ENCODE results near the gene PDHB. TPM values are rescaled to one million over a fixed set of nuclear protein-coding genes. Genes with fewer than 3 reads are reported as not detected.
A peak's percentile ranks its signal among the peaks of the same experiment; 100 is the strongest.

PDHB gene
- total RNA-seq (10 to 100 TPM; 55.0 to 58.6 TPM), polyA plus RNA-seq (100 to 1,000 TPM; 103 to 148 TPM)

GRCh38 chr3:58433400-58434167 is at the start of gene PDHB:
Gene PDHB, minus strand, starts transcription at chr3:58433832. Its CDS starts 23 bp downstream, at chr3:58433809.
- no peaks in the 10 kb centered on the region for H3K9me3 Mint-ChIP-seq
- no peaks in the 10 kb centered on the region for H3K27me3 ChIP-seq (ENCODE audit: insufficient read depth, low read length)
- peak within 1 kb of the TSS; percentile 77 for H3K27ac ChIP-seq (ENCODE audit: low read depth, low read length)
- H3K36me3 Mint-ChIP-seq = peaks cover 24 to 36% of the 10 kb centered on the region in 2 donors
- H3K4me1 Mint-ChIP-seq = peaks cover 16 to 36% (median 25%) of the 10 kb centered on the region in 4 donors
- H3K27me3 Mint-ChIP-seq = no peaks in the 10 kb centered on the region
- H3K4me1 ChIP-seq (ENCODE audit: insufficient read depth, low read length) = peaks cover 25% of the 10 kb centered on the region
- no peaks in the 10 kb centered on the region for H3K9me3 ChIP-seq (ENCODE audit: control insufficient read depth in 1 of 2, low read length in 2 of 2)
- intact Hi-C loops (cut with micrococcal nuclease) = loop anchor here (1.0 to 10.0 kb wide), 4 partner anchors 58 to 429 kb away; partner anchors contain the start of genes FLNB, HTD2 and RPP14
- H3K36me3 ChIP-seq (ENCODE audit: insufficient read depth, low read length) = peaks cover 30% of the 10 kb centered on the region
- ChIA-PET POLR2A (ENCODE audit: partially characterized antibody) (interaction anchor here (0.6 to 2.6 kb wide), 12 partner anchors 9 to 678 kb away, joined by 3 to 31 read pairs (median 6); partner anchors contain the start of genes HTD2, KCTD6, PXK and RPP14), CTCF (ENCODE audit: partially characterized antibody) (interaction anchor here (1.6 to 2.7 kb wide), 4 partner anchors 18 to 127 kb away, joined by 3 to 18 read pairs (median 11); partner anchors contain the start of genes HTD2, KCTD6 and RPP14)
- H3K27ac Mint-ChIP-seq = peak within 1 kb of the TSS; percentile 88 to 98 (median 91)
- peak; percentile 86 to 91 (median 89) for DNase-seq
- peak within 1 kb of the TSS; percentile 91 to 94 (median 92) for H3K4me3 Mint-ChIP-seq
- H3K4me3 ChIP-seq (ENCODE audit: low read length in 2 of 2) = peak within 1 kb of the TSS; percentile 69 to 82

- no peak for DNase-seq
- Histone ChIP-seq H3K27me3 (ENCODE audit: insufficient read depth, low read length) (no peaks in the 10 kb centered on the region), H3K9me3 (ENCODE audit: control insufficient read depth in 1 of 2, low read length in 2 of 2) (no peaks in the 10 kb centered on the region), H3K4me1 (ENCODE audit: insufficient read depth, low read length) (no peaks in the 10 kb centered on the region), H3K4me3 (ENCODE audit: low read length in 2 of 2) (no peak overlapping the region), H3K27ac (ENCODE audit: low read depth, low read length) (no peak overlapping the region), H3K36me3 (ENCODE audit: insufficient read depth, low read length) (no peaks in the 10 kb centered on the region)
- Mint-ChIP-seq H3K4me1 (peaks cover 0 to 9% (median 3%) of the 10 kb centered on the region in 4 donors), H3K4me3 (no peak overlapping the region), H3K9me3 (no peaks in the 10 kb centered on the region), H3K27ac (no peak overlapping the region), H3K27me3 (peaks cover 0 to 6% of the 10 kb centered on the region in 2 donors), H3K36me3 (no peaks in the 10 kb centered on the region)
- intact Hi-C loops (cut with micrococcal nuclease) = no loop called here
- POLR2A ChIA-PET (ENCODE audit: partially characterized antibody) = no interaction called here
- CTCF ChIA-PET (ENCODE audit: partially characterized antibody) = interaction anchor here (0.6 to 2.4 kb wide), 6 partner anchors 8 to 175 kb away, joined by 3 to 5 read pairs (median 3); no protein-coding TSS in a partner anchor
Observed at GRCh38 chr3:58482917-58483636, 49.4 kb upstream of the PDHB start.

GRCh38 chr3:58480309-58480708 is 46.7 kb upstream of the PDHB start:
- H3K36me3 ChIP-seq (ENCODE audit: insufficient read depth, low read length) = no peaks in the 10 kb centered on the region
- H3K9me3 ChIP-seq (ENCODE audit: control insufficient read depth in 1 of 2, low read length in 2 of 2) = no peaks in the 10 kb centered on the region
- DNase-seq = no peak
- Mint-ChIP-seq H3K27me3 (peaks cover 0 to 6% of the 10 kb centered on the region in 2 donors), H3K4me1 (peaks cover 0 to 2% (median under 1%) of the 10 kb centered on the region in 4 donors), H3K36me3 (no peaks in the 10 kb centered on the region), H3K27ac (no peak overlapping the region), H3K9me3 (no peaks in the 10 kb centered on the region), H3K4me3 (no peak overlapping the region)
- H3K4me3 ChIP-seq (ENCODE audit: low read length in 2 of 2) = no peak overlapping the region
- POLR2A ChIA-PET (ENCODE audit: partially characterized antibody) = no interaction called here
- intact Hi-C loops (cut with micrococcal nuclease) = no loop called here
- CTCF ChIA-PET (ENCODE audit: partially characterized antibody) = interaction anchor here (1.4 kb wide), 1 partner anchor 12 kb away, joined by 7 read pairs; the partner anchor contains the start of gene KCTD6
- H3K4me1 ChIP-seq (ENCODE audit: insufficient read depth, low read length) = no peaks in the 10 kb centered on the region
- H3K27ac ChIP-seq (ENCODE audit: low read depth, low read length) = no peak overlapping the region
- no peaks in the 10 kb centered on the region for H3K27me3 ChIP-seq (ENCODE audit: insufficient read depth, low read length)

GRCh38 chr3:58478781-58479180 is 45.1 kb upstream of the PDHB start:
- H3K9me3 ChIP-seq (ENCODE audit: control insufficient read depth in 1 of 2, low read length in 2 of 2) = no peaks in the 10 kb centered on the region
- DNase-seq = no peak
- no peak overlapping the region for H3K27ac ChIP-seq (ENCODE audit: low read depth, low read length)
- H3K4me3 Mint-ChIP-seq = no peak overlapping the region
- H3K27me3 ChIP-seq (ENCODE audit: insufficient read depth, low read length) = no peaks in the 10 kb centered on the region
- ChIA-PET CTCF (ENCODE audit: partially characterized antibody) (no interaction called here), POLR2A (ENCODE audit: partially characterized antibody) (no interaction called here)
- intact Hi-C loops (cut with micrococcal nuclease) = no loop called here
- no peak overlapping the region for H3K27ac Mint-ChIP-seq
- no peak overlapping the region for H3K4me3 ChIP-seq (ENCODE audit: low read length in 2 of 2)
- peaks cover 6 to 17% (median 10%) of the 10 kb centered on the region in 4 donors for H3K4me1 Mint-ChIP-seq
- H3K9me3 Mint-ChIP-seq = no peaks in the 10 kb centered on the region
- H3K36me3 ChIP-seq (ENCODE audit: insufficient read depth, low read length) = no peaks in the 10 kb centered on the region
- H3K27me3 Mint-ChIP-seq = peaks cover 0 to 6% of the 10 kb centered on the region in 2 donors
- H3K4me1 ChIP-seq (ENCODE audit: insufficient read depth, low read length) = no peaks in the 10 kb centered on the region
- no peaks in the 10 kb centered on the region for H3K36me3 Mint-ChIP-seq

- ChIA-PET CTCF (ENCODE audit: partially characterized antibody) (interaction anchor here (4.2 kb wide), 1 partner anchor 168 kb away, joined by 16 read pairs; the partner anchor contains the start of genes HTD2 and RPP14), POLR2A (ENCODE audit: partially characterized antibody) (no interaction called here)
- no peak for DNase-seq
- Histone ChIP-seq H3K4me3 (ENCODE audit: low read length in 2 of 2) (no peak overlapping the region), H3K4me1 (ENCODE audit: insufficient read depth, low read length) (peaks cover 20% of the 10 kb centered on the region), H3K36me3 (ENCODE audit: insufficient read depth, low read length) (no peaks in the 10 kb centered on the region), H3K27me3 (ENCODE audit: insufficient read depth, low read length) (no peaks in the 10 kb centered on the region), H3K27ac (ENCODE audit: low read depth, low read length) (no peak overlapping the region), H3K9me3 (ENCODE audit: control insufficient read depth in 1 of 2, low read length in 2 of 2) (no peaks in the 10 kb centered on the region)
- H3K9me3 Mint-ChIP-seq = no peaks in the 10 kb centered on the region
- no peaks in the 10 kb centered on the region for H3K36me3 Mint-ChIP-seq
- H3K4me1 Mint-ChIP-seq = peaks cover 18 to 41% (median 28%) of the 10 kb centered on the region in 4 donors
- no peaks in the 10 kb centered on the region for H3K27me3 Mint-ChIP-seq
- intact Hi-C loops (cut with micrococcal nuclease) = no loop called here
- H3K27ac Mint-ChIP-seq = peak overlapping the region in 2 of 7 donors; percentile 10 to 32
- no peak overlapping the region for H3K4me3 Mint-ChIP-seq
Observed at GRCh38 chr3:58474967-58475578, 41.4 kb upstream of the PDHB start.

- H3K27ac ChIP-seq (ENCODE audit: low read depth, low read length) = no peak overlapping the region
- H3K27ac Mint-ChIP-seq = peak overlapping the region in 2 of 7 donors; percentile 32 to 65
- intact Hi-C loops (cut with micrococcal nuclease) = no loop called here
- no peaks in the 10 kb centered on the region for H3K9me3 ChIP-seq (ENCODE audit: control insufficient read depth in 1 of 2, low read length in 2 of 2)
- no peaks in the 10 kb centered on the region for H3K27me3 ChIP-seq (ENCODE audit: insufficient read depth, low read length)
- no peak for DNase-seq
- ChIA-PET POLR2A (ENCODE audit: partially characterized antibody) (no interaction called here), CTCF (ENCODE audit: partially characterized antibody) (interaction anchor here (0.8 to 6.2 kb wide), 3 partner anchors 10 to 168 kb away, joined by 4 to 44 read pairs (median 16); partner anchors contain the start of genes HTD2, KCTD6 and RPP14)
- peaks cover 20% of the 10 kb centered on the region for H3K4me1 ChIP-seq (ENCODE audit: insufficient read depth, low read length)
- no peaks in the 10 kb centered on the region for H3K36me3 ChIP-seq (ENCODE audit: insufficient read depth, low read length)
- H3K36me3 Mint-ChIP-seq = no peaks in the 10 kb centered on the region
- peaks cover 18 to 41% (median 29%) of the 10 kb centered on the region in 4 donors for H3K4me1 Mint-ChIP-seq
- H3K4me3 ChIP-seq (ENCODE audit: low read length in 2 of 2) = no peak overlapping the region
- H3K4me3 Mint-ChIP-seq = no peak overlapping the region
- H3K9me3 Mint-ChIP-seq = no peaks in the 10 kb centered on the region
- H3K27me3 Mint-ChIP-seq = no peaks in the 10 kb centered on the region
Observed at GRCh38 chr3:58474348-58474911, 40.8 kb upstream of the PDHB start.
